Neuronal stem cell (in vitro differentiated cells): Measurements from ENCODE around the gene SLC10A4.

ENCODE experiments used
- DNase-seq: peaks from one replicate; pipeline ENCODE4 v3.0.0-alpha.2; 2013; ENCODE audit warnings: low spot score
- H2AFZ ChIP-seq: one replicate; pipeline ENCODE4 v1.6.1; 2013; ENCODE audit warnings: mild to moderate bottlenecking, low read length, inconsistent platforms
- H2AK5ac ChIP-seq: 2 replicates; pipeline ENCODE4 v1.6.1; 2013; ENCODE audit warnings: low read depth, mild to moderate bottlenecking, inconsistent platforms, low read length, moderate library complexity, mixed read lengths
- H2BK120ac ChIP-seq: 2 replicates; pipeline ENCODE4 v1.6.1; 2013; ENCODE audit warnings: low read depth, mild to moderate bottlenecking, inconsistent platforms, low read length, moderate library complexity, mixed read lengths
- H2BK12ac ChIP-seq: one replicate; pipeline ENCODE4 v1.6.1; 2013; ENCODE audit warnings: low read length, inconsistent platforms
- H2BK15ac ChIP-seq: 2 replicates; pipeline ENCODE4 v1.6.1; 2013; ENCODE audit warnings: mild to moderate bottlenecking, low read length, inconsistent platforms, mixed read lengths
- H2BK5ac ChIP-seq: one replicate; pipeline ENCODE4 v1.6.1; 2013; ENCODE audit warnings: inconsistent platforms, mild to moderate bottlenecking, low read length, moderate library complexity
- H3K14ac ChIP-seq: one replicate; pipeline ENCODE4 v1.6.1; 2013; ENCODE audit warnings: low read length, inconsistent platforms
- H3K18ac ChIP-seq: 2 replicates; pipeline ENCODE4 v1.6.1; 2013; ENCODE audit warnings: low read length, inconsistent platforms
- H3K23ac ChIP-seq: 2 replicates; pipeline ENCODE4 v1.6.1; 2013; ENCODE audit warnings: low read depth, mild to moderate bottlenecking, mixed read lengths, low read length, inconsistent platforms; ENCODE audit not compliant: poor library complexity
- H3K27ac ChIP-seq: replicated peaks from 3 replicates; pipeline ENCODE4 v1.5.1; 2013; ENCODE audit warnings: low read length, inconsistent platforms
- H3K27me3 ChIP-seq, 3 experiments: 2 replicates each; pipeline ENCODE4 v1.6.1; 2013; ENCODE audit warnings: low read length in 3 of 3, mild to moderate bottlenecking in 2 of 3, inconsistent platforms in 1 of 3, low read depth in 1 of 3, mixed read lengths in 1 of 3, moderate library complexity in 1 of 3; ENCODE audit not compliant: control insufficient read depth in 3 of 3, insufficient read depth in 3 of 3
- H3K36me3 ChIP-seq, 2 donors: replicated peaks in 1 of 2; 2 replicates each; pipeline ENCODE4 v1.6.1; 2013; ENCODE audit warnings: low read length in 2 of 2; ENCODE audit not compliant: control insufficient read depth in 2 of 2, insufficient read depth in 2 of 2
- H3K4ac ChIP-seq: 2 replicates; pipeline ENCODE4 v1.6.1; 2013; ENCODE audit warnings: inconsistent platforms, mild to moderate bottlenecking, low read length, moderate library complexity
- H3K4me1 ChIP-seq, 2 donors: 1 replicate in 1 of 2; 2 replicates in 1 of 2; pipeline ENCODE4 v1.6.1; 2013; ENCODE audit warnings: low read length in 2 of 2, low read depth in 1 of 2; ENCODE audit not compliant: control insufficient read depth in 2 of 2, insufficient read depth in 1 of 2
- H3K4me2 ChIP-seq: one replicate; pipeline ENCODE4 v1.6.1; 2013; ENCODE audit warnings: mild to moderate bottlenecking, low read length, inconsistent platforms; ENCODE audit not compliant: insufficient read depth, poor library complexity, severe bottlenecking
- H3K4me3 ChIP-seq, 2 donors: 2 replicates each; pipeline ENCODE4 v1.5.1; 2013; ENCODE audit warnings: low read length in 2 of 2, mild to moderate bottlenecking in 2 of 2, inconsistent platforms in 1 of 2, moderate library complexity in 1 of 2
- H3K79me1 ChIP-seq: one replicate; pipeline ENCODE4 v1.6.1; 2013; ENCODE audit warnings: low read depth, mild to moderate bottlenecking, inconsistent platforms, low read length, moderate library complexity
- H3K9ac ChIP-seq: one replicate; pipeline ENCODE4 v1.6.1; 2013; ENCODE audit warnings: mild to moderate bottlenecking, low read depth, low read length, inconsistent platforms; ENCODE audit not compliant: poor library complexity
- H3K9me3 ChIP-seq, 2 donors: replicated peaks in 1 of 2; 2 replicates each; pipeline versions ENCODE3 to v1.6.1; 2013; ENCODE audit warnings: low read length in 2 of 2, mild to moderate bottlenecking in 2 of 2, inconsistent platforms in 1 of 2, low read depth in 1 of 2, mixed read lengths in 1 of 2, moderate library complexity in 1 of 2; ENCODE audit not compliant: control insufficient read depth in 2 of 2, insufficient read depth in 1 of 2
- H4K8ac ChIP-seq: one replicate; pipeline ENCODE4 v1.6.1; 2013; ENCODE audit warnings: low read depth, mild to moderate bottlenecking, inconsistent platforms, low read length, moderate library complexity
- H4K91ac ChIP-seq: one replicate; pipeline ENCODE4 v1.6.1; 2013; ENCODE audit warnings: low read length, low read depth, mild to moderate bottlenecking, inconsistent platforms; ENCODE audit not compliant: poor library complexity
- WGBS, 2 donors: extraction: QIAGEN DNeasy Blood & Tissue Kit; methylation state at CpG; one replicate each; pipeline ENCODE4 v1.1.7; 2013; ENCODE audit warnings: missing lambda C conversion rate in 2 of 2, mixed read lengths in 1 of 2; ENCODE audit not compliant: insufficient read length in 2 of 2, insufficient replicate concordance in 1 of 2; ENCODE audit errors: extremely low coverage in 2 of 2; 5-methylcytosine and 5-hydroxymethylcytosine counted together

Gene SLC10A4

GRCh38 chr4:48467442-48467841, 15.7 kb upstream of the SLC10A4 start:
- no CpG with 5 or more reads among the region's 2 CpGs for WGBS, 2 donors
- no peak overlapping the region for H4K91ac ChIP-seq
- H2BK5ac ChIP-seq = no peak overlapping the region
- H2BK120ac ChIP-seq = no peak overlapping the region
- H3K9me3 ChIP-seq = no peaks in the 10 kb centered on the region
- H3K36me3 ChIP-seq = no peaks in the 10 kb centered on the region
- H3K27me3 ChIP-seq = no peaks in the 10 kb centered on the region
- H3K27ac ChIP-seq = no peak overlapping the region
- H3K14ac ChIP-seq = no peak overlapping the region
- H2BK15ac ChIP-seq = no peak overlapping the region
- H3K9ac ChIP-seq = no peak overlapping the region
- no peak overlapping the region for H3K23ac ChIP-seq
- H3K4me2 ChIP-seq = no peak overlapping the region
- peaks cover 2 to 14% of the 10 kb centered on the region in 2 donors for H3K4me1 ChIP-seq
- no peak for DNase-seq
- H2AK5ac ChIP-seq = no peak overlapping the region
- no peak overlapping the region for H4K8ac ChIP-seq
- no peak overlapping the region for H3K4me3 ChIP-seq
- no peak overlapping the region for H2AFZ ChIP-seq
- H3K18ac ChIP-seq = no peak overlapping the region
- H3K79me1 ChIP-seq = no peaks in the 10 kb centered on the region
- no peak overlapping the region for H3K4ac ChIP-seq
- H2BK12ac ChIP-seq = no peak overlapping the region

- Histone ChIP-seq H2BK15ac (no peak overlapping the region), H3K18ac (no peak overlapping the region), H3K9me3 (no peaks in the 10 kb centered on the region), H4K91ac (no peak overlapping the region), H3K27me3 (no peaks in the 10 kb centered on the region), H3K36me3 (no peaks in the 10 kb centered on the region), H2AK5ac (no peak overlapping the region), H3K14ac (no peak overlapping the region), H2AFZ (no peak overlapping the region), H3K4me1 (peaks cover 2 to 14% of the 10 kb centered on the region in 2 donors), H3K9ac (no peak overlapping the region), H2BK120ac (no peak overlapping the region), H3K23ac (no peak overlapping the region), H3K27ac (no peak overlapping the region), H2BK12ac (no peak overlapping the region), H3K4ac (no peak overlapping the region), H2BK5ac (no peak overlapping the region), H4K8ac (no peak overlapping the region), H3K4me3 (no peak overlapping the region), H3K4me2 (no peak overlapping the region), H3K79me1 (no peaks in the 10 kb centered on the region)
- no peak for DNase-seq
- WGBS, 2 donors = no CpG with 5 or more reads among the region's 5 CpGs
These were observed 15.3 kb upstream of the SLC10A4 start for GRCh38 chr4:48467891-48468290.

- Histone ChIP-seq H3K4me3 (no peak overlapping the region), H3K9ac (no peak overlapping the region), H3K14ac (no peak overlapping the region), H2BK120ac (no peak overlapping the region), H3K4ac (no peak overlapping the region), H2AFZ (peak overlapping the region; percentile 60), H2AK5ac (no peak overlapping the region), H2BK5ac (no peak overlapping the region), H3K9me3 (no peaks in the 10 kb centered on the region), H3K23ac (no peak overlapping the region), H3K4me2 (no peak overlapping the region), H2BK15ac (no peak overlapping the region), H4K8ac (no peak overlapping the region), H4K91ac (no peak overlapping the region), H3K18ac (no peak overlapping the region), H2BK12ac (no peak overlapping the region), H3K36me3 (no peaks in the 10 kb centered on the region), H3K79me1 (no peaks in the 10 kb centered on the region), H3K4me1 (peaks cover 2 to 14% of the 10 kb centered on the region in 2 donors), H3K27me3 (no peaks in the 10 kb centered on the region), H3K27ac (no peak overlapping the region)
- WGBS, 2 donors = no CpG with 5 or more reads among the region's 1 CpG
- DNase-seq = no peak
These were observed 13.0 kb upstream of the SLC10A4 start for GRCh38 chr4:48470137-48470536.

GRCh38 chr4:48470570-48470969, 12.6 kb upstream of the SLC10A4 start:
- H2BK5ac ChIP-seq = no peak overlapping the region
- H3K18ac ChIP-seq = no peak overlapping the region
- H3K4ac ChIP-seq = no peak overlapping the region
- no peak overlapping the region for H3K27ac ChIP-seq
- H3K27me3 ChIP-seq = no peaks in the 10 kb centered on the region
- H2BK12ac ChIP-seq = no peak overlapping the region
- no peak overlapping the region for H2AK5ac ChIP-seq
- no peak overlapping the region for H2BK15ac ChIP-seq
- no peak overlapping the region for H3K9ac ChIP-seq
- no peak overlapping the region for H4K91ac ChIP-seq
- no peak overlapping the region for H4K8ac ChIP-seq
- H3K36me3 ChIP-seq = no peaks in the 10 kb centered on the region
- H3K4me3 ChIP-seq = no peak overlapping the region
- no peak overlapping the region for H3K14ac ChIP-seq
- H3K79me1 ChIP-seq = no peaks in the 10 kb centered on the region
- peaks cover 2 to 14% of the 10 kb centered on the region in 2 donors for H3K4me1 ChIP-seq
- no CpG with 5 or more reads among the region's 2 CpGs for WGBS, 2 donors
- no peak overlapping the region for H2BK120ac ChIP-seq
- no peaks in the 10 kb centered on the region for H3K9me3 ChIP-seq
- H3K23ac ChIP-seq = no peak overlapping the region
- H2AFZ ChIP-seq = peak overlapping the region; percentile 60
- no peak overlapping the region for H3K4me2 ChIP-seq
- DNase-seq = no peak
